Keratinocyte (primary cell): Measurements from ENCODE around the gene ATXN7.

Source experiments
- CTCF ChIP-seq, 3 experiments: IDR thresholded peaks in 1 of 3; conservative IDR thresholded peaks in 1 of 3; optimal IDR thresholded peaks in 1 of 3; 2 replicates in 2 of 3; 3 replicates in 1 of 3; pipeline versions ENCODE3 to v1.5.1; 2011; ENCODE audit warnings: low read length in 3 of 3, mild to moderate bottlenecking in 3 of 3, moderate library complexity in 2 of 3, control low read depth in 1 of 3, inconsistent platforms in 1 of 3; ENCODE audit not compliant: insufficient read depth in 2 of 3; ENCODE audit errors: extremely low read depth in 1 of 3
- EZH2 ChIP-seq: IDR thresholded peaks from one replicate; pipeline ENCODE4 v1.6.1; 2012; ENCODE audit warnings: inconsistent platforms, mild to moderate bottlenecking, low read length, moderate library complexity

- TF ChIP-seq CTCF (optimal IDR thresholded peaks at IDR 0.05 in 1 of 3, IDR thresholded peaks at IDR 0.05 in 1 of 3, conservative IDR thresholded peaks at IDR 0.05 in 1 of 3; ENCODE audit: extremely low read depth in 1 of 3, insufficient read depth in 2 of 3, low read length in 3 of 3): no peak
- no peak for TF ChIP-seq EZH2
These were observed 6.4 kb downstream of the ATXN7 start for GRCh38 chr3:63869940-63870614.
